Neural crest cell (in vitro differentiated cells): Measurements from ENCODE around the gene PLA2G2C. TPM values are rescaled to one million over a fixed set of nuclear protein-coding genes. Genes with fewer than 3 reads are reported as not detected.

ENCODE experiments used
- DNase-seq: peaks from one replicate; pipeline ENCODE4 v3.0.0; 2021; ENCODE audit warnings: low read depth, mixed read lengths, low spot score
- H3K27ac Mint-ChIP-seq: one replicate; pipeline ENCODE4 v1.8.0; 2021; ENCODE audit warnings: mild to moderate bottlenecking, mixed read lengths; ENCODE audit not compliant: unreplicated experiment
- H3K27me3 Mint-ChIP-seq: 2 replicates; pipeline ENCODE4 v1.8.0; 2021; ENCODE audit warnings: low read depth, mild to moderate bottlenecking, mixed read lengths
- H3K36me3 Mint-ChIP-seq: 2 replicates; pipeline ENCODE4 v1.8.0; 2021; ENCODE audit warnings: low read depth, mild to moderate bottlenecking, mixed read lengths
- H3K4me1 Mint-ChIP-seq: 2 replicates; pipeline ENCODE4 v1.8.0; 2021; ENCODE audit warnings: mixed read lengths
- H3K4me3 Mint-ChIP-seq: one replicate; pipeline ENCODE4 v1.8.0; 2021; ENCODE audit warnings: mild to moderate bottlenecking, mixed read lengths
- H3K9me3 Mint-ChIP-seq: 2 replicates; pipeline ENCODE4 v1.8.0; 2021; ENCODE audit warnings: mixed read lengths
- total RNA-seq: library from RNA; stranded (reverse); gene quantifications from 2 replicates; pipeline ENCODE4 v1.2.1, GENCODE V29; 2021
- TF ChIP-seq, protein P1 (sequence below): fragments of 200-600 bp; sonication (generic); conservative IDR thresholded peaks from 2 replicates; pipeline ENCODE4 v1.5.0; 2021; ENCODE audit warnings: antibody characterized with exemption, mild to moderate bottlenecking

Gene PLA2G2C
- total RNA-seq, 1 donor from 2014 or later, result not detected

DNA sequence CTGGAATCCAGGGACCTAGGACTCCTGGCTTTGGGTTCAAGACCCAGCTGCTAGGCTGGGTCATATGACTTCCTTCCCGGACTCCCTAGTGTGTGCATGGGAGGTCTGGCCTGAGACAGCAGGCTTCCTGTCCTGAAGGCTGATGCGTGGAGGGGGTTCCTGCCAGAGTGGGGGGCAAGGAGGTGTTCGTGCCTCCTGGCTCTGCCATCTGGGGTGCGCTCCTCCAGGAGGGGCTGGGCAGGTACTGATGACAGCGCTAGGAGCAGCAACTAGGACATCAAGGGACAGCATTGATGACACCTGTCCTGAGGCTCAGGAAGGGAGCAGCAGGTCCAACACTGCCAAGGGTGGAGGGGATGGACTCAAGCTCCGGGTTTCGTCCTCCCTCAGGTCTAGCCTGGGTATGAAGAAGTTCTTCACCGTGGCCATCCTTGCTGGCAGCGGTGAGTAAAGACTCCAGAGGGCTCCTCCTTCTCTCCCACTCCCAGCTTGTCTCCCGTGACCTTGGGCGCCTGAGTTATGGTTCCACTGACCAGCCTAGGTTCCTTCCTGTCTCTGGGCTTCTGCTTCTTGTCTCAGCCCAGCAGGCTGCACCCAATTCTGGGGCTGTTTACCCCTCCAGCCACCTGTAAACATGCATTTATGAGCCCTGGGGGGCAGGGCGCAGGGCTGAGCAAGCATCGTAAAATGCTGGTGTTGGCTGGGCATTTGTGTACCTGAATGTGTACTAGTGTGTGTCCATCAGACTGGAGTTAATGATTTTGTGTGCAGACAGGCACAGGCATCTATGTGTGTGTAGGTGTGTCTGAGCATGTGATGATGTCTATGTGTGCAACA, 46.3 kb downstream of the PLA2G2C start:
- Mint-ChIP-seq H3K36me3 (no peaks in the 10 kb centered on the region), H3K9me3 (peaks cover 5% of the 10 kb centered on the region), H3K27me3 (no peaks in the 10 kb centered on the region), H3K27ac (peak overlapping the region; percentile 65), H3K4me1 (no peaks in the 10 kb centered on the region), H3K4me3 (no peak overlapping the region)
- TF ChIP-seq, protein P1, sequence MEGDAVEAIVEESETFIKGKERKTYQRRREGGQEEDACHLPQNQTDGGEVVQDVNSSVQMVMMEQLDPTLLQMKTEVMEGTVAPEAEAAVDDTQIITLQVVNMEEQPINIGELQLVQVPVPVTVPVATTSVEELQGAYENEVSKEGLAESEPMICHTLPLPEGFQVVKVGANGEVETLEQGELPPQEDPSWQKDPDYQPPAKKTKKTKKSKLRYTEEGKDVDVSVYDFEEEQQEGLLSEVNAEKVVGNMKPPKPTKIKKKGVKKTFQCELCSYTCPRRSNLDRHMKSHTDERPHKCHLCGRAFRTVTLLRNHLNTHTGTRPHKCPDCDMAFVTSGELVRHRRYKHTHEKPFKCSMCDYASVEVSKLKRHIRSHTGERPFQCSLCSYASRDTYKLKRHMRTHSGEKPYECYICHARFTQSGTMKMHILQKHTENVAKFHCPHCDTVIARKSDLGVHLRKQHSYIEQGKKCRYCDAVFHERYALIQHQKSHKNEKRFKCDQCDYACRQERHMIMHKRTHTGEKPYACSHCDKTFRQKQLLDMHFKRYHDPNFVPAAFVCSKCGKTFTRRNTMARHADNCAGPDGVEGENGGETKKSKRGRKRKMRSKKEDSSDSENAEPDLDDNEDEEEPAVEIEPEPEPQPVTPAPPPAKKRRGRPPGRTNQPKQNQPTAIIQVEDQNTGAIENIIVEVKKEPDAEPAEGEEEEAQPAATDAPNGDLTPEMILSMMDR, result no peak
- no peak for DNase-seq

DNA sequence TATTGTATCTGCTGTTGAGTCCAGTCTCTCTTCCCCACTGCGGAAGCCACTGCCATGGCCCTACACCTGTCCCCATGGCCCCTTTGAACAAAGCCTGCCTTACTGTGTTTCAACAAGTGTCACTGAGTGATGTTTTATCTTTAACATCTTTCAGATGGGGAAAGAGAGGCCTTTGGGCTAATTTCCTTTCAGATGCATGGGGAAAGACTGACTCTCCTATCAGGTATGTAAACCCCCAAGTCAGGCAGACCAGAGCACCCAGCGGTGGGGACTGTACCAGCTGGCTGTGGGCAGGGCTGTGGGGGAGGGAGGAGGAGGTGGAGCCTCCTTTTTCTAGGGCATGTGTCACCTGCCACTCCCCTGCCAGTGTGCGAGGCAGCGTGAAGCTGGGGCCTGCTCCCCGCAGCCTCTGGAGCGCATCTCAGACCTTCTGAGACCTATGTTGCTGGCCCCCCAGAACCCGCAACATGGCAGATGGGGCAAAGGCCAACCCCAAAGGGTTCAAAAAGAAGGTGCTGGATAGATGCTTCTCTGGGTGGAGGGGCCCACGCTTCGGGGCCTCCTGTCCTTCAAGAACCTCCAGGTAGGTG, 47.3 kb downstream of the PLA2G2C start, which contains the start of gene PLA2G2F:
Gene PLA2G2F, plus strand, starts transcription at position 363 of the 590 bp plus-strand sequence. Its CDS starts 105 bp downstream, at position 468.
- Mint-ChIP-seq H3K36me3 (no peaks in the 10 kb centered on the region), H3K4me1 (no peaks in the 10 kb centered on the region), H3K27ac (peak within 1 kb of the TSS; percentile 35), H3K27me3 (peaks cover 2% of the 10 kb centered on the region), H3K9me3 (peaks cover 5% of the 10 kb centered on the region), H3K4me3 (no peak within 1 kb of the TSS)
- no peak for DNase-seq
- TF ChIP-seq, protein P1, result no peak

DNA sequence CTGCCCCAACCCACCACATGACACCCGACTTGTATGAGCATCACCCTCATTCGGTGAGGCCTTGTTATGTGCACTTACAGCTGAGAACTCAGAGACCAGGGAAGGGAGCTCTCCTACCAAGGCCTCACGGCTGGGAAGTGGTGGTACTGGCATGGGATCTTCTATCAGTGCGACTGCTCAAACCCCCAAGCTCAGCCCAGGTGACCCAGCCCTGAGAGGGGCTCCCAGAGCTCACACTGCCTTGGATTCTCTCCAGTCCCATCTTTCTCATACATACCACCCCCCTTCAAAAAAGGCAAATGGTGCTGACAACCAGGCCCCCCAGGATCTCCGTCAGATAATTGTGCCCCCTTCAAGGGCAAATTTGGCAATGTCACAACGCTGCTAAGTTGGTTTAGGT, 48.0 kb downstream of the PLA2G2C start:
- Mint-ChIP-seq H3K4me3 (no peak overlapping the region), H3K36me3 (no peaks in the 10 kb centered on the region), H3K27me3 (peaks cover 4% of the 10 kb centered on the region), H3K9me3 (peaks cover 5% of the 10 kb centered on the region), H3K4me1 (no peaks in the 10 kb centered on the region), H3K27ac (no peak overlapping the region)
- DNase-seq, result no peak
- TF ChIP-seq, protein P1, result no peak

DNA sequence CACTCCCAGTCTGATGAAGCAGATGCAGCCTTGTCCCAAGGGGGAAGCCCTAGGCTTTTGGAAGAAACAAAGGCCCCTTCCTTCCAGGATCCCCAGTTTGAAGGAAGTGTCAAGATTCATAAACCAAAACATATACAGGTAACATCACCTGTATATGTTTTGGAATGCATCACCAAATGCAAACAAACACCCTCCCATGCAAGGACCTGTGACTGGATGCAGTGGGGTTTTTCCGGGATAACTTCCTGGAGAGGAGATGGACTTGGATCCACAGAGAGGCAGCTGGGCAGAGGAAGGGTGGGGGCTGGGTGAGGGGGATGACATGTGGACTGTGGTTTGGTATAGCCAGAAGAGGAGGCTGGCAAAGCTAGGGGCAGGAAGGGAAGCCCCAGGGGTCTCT, 48.7 kb downstream of the PLA2G2C start:
- DNase-seq, result no peak
- TF ChIP-seq, protein P1, result no peak
- H3K36me3 Mint-ChIP-seq, result no peaks in the 10 kb centered on the region
- H3K4me1 Mint-ChIP-seq, result no peaks in the 10 kb centered on the region
- H3K27ac Mint-ChIP-seq, result peak overlapping the region; percentile 62
- peaks cover 5% of the 10 kb centered on the region for H3K9me3 Mint-ChIP-seq
- H3K4me3 Mint-ChIP-seq, result no peak overlapping the region
- H3K27me3 Mint-ChIP-seq, result peaks cover 8% of the 10 kb centered on the region

DNA sequence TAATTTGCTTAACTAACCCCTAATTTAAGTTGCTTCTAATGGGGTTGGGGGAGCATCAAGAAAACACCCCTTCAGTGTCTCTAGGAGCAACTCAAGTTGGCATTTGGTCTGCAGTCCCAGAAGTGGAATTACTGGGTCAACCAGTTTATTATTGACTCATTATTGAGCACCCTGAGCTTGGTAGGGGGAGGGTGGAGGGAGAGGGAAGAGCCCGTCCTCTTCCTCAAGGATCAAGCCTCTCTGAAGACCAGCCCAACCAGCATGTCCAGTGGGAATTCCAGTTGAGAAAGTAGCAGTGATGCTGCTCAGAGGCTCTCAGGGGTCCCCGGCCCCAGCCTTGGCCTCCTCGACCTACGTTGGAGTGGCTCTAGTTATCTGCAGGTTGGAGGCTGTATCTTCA, 49.3 kb downstream of the PLA2G2C start:
- no peak overlapping the region for H3K4me3 Mint-ChIP-seq
- H3K9me3 Mint-ChIP-seq, result peaks cover 5% of the 10 kb centered on the region
- no peak for DNase-seq
- TF ChIP-seq, protein P1, result no peak
- no peaks in the 10 kb centered on the region for H3K36me3 Mint-ChIP-seq
- H3K27ac Mint-ChIP-seq, result no peak overlapping the region
- H3K27me3 Mint-ChIP-seq, result peaks cover 10% of the 10 kb centered on the region
- no peaks in the 10 kb centered on the region for H3K4me1 Mint-ChIP-seq
